K562 (cell line): ENCODE data around the gene RREB1. TPM values are rescaled to one million over a fixed set of nuclear protein-coding genes. Genes with fewer than 3 reads are reported as not detected.

Source experiments
- ATAC-seq: fragments of 200-7000 bp; cut with Tn5 transposase; 3 replicates; pipeline ENCODE4 v1.9.1; 2020; ENCODE audit warnings: moderate library complexity
- BruUV-seq: library from RNA; stranded (reverse); fragments of 400-500 nt; replicated peaks from 2 replicates; lab custom pipeline; 2021; lab: Mats Ljungman, UMichigan
- CTCF ChIA-PET: fragments of 300-600 bp; formaldehyde crosslinking; extraction: SDS; loops from one replicate; lab custom pipeline; 2021; ENCODE audit warnings: low intra/inter-chr PET ratio; lab: Yijun Ruan, JAX
- POLR2A ChIA-PET: fragments of 300-600, 350-650 bp; sonication (Branson Sonifier 250); formaldehyde crosslinking; extraction: SDS; loops from one replicate; lab custom pipeline; 2021; ENCODE audit warnings: antibody characterized with exemption, inconsistent platforms; lab: Yijun Ruan, JAX
- DNase-seq, 4 experiments: peaks; one replicate each; pipeline versions ENCODE4 v3.0.0 to v3.0.0-alpha.2; 2011 to 2018; ENCODE audit warnings: low spot score in 3 of 4, mixed read lengths in 3 of 4; ENCODE audit errors: extremely low read depth in 1 of 4
- FAIRE-seq: peaks from 2 replicates; lab custom pipeline; 2011; peaks lifted over from hg19 to GRCh38; lab: Jason Lieb, UNC
- H2AFZ ChIP-seq: 2 replicates; pipeline ENCODE4 v1.6.0; 2011; ENCODE audit warnings: low read depth, low read length, control low read depth, inconsistent platforms
- H3K27ac ChIP-seq: fragments of 200-600 bp; 3 replicates; pipeline ENCODE4 v1.8.0; 2011; ENCODE audit warnings: low read depth, mild to moderate bottlenecking, control low read depth, inconsistent platforms, low read length, moderate library complexity, mixed read lengths; ENCODE audit errors: extremely low read depth
- H3K27me3 ChIP-seq, 2 experiments: fragments of 300-600 bp in 1 of 2; 2 replicates in 1 of 2; 3 replicates in 1 of 2; pipeline versions ENCODE4 v1.6.0 to v1.8.0; 2011; ENCODE audit warnings: inconsistent platforms in 2 of 2, low read length in 2 of 2, mild to moderate bottlenecking in 1 of 2, mixed read lengths in 1 of 2, moderate library complexity in 1 of 2; ENCODE audit not compliant: control insufficient read depth in 2 of 2, insufficient read depth in 2 of 2
- H3K36me3 ChIP-seq: fragments of 300-600 bp; 3 replicates; pipeline ENCODE4 v1.8.0; 2011; ENCODE audit warnings: mild to moderate bottlenecking, low read length, inconsistent platforms; ENCODE audit not compliant: control insufficient read depth, insufficient read depth
- H3K4me1 ChIP-seq, 2 experiments: fragments of 200-600 bp in 1 of 2; replicated peaks in 1 of 2; 2 replicates in 1 of 2; 3 replicates in 1 of 2; pipeline versions ENCODE4 v1.5.1 to v1.8.0; 2011; ENCODE audit warnings: inconsistent platforms in 2 of 2, low read length in 2 of 2, mild to moderate bottlenecking in 1 of 2, mixed read lengths in 1 of 2, moderate library complexity in 1 of 2; ENCODE audit not compliant: control insufficient read depth in 2 of 2, insufficient read depth in 2 of 2
- H3K4me2 ChIP-seq: 2 replicates; pipeline ENCODE4 v1.6.1; 2011; ENCODE audit warnings: low read length, control low read depth, inconsistent platforms, mixed read lengths; ENCODE audit not compliant: insufficient read depth
- H3K4me3 ChIP-seq: fragments of 200-600 bp; sonication (generic), shearing (Covaris generic); 2 replicates; pipeline ENCODE4 v1.5.1; 2016; ENCODE audit warnings: control low read depth, inconsistent platforms
- H3K79me2 ChIP-seq: fragments of 200-600 bp; 3 replicates; pipeline ENCODE4 v1.8.0; 2011; ENCODE audit warnings: low read length, inconsistent platforms; ENCODE audit not compliant: control insufficient read depth, insufficient read depth
- H3K9ac ChIP-seq, 2 experiments: 2 replicates each; pipeline versions ENCODE4 v1.6.0 to v1.6.1; 2011; ENCODE audit warnings: low read depth in 2 of 2, low read length in 2 of 2, control low read depth in 1 of 2, inconsistent platforms in 1 of 2, mild to moderate bottlenecking in 1 of 2, mixed read lengths in 1 of 2; ENCODE audit not compliant: insufficient read depth in 1 of 2
- H3K9me1 ChIP-seq: one replicate; pipeline ENCODE4 v1.6.0; 2011; ENCODE audit warnings: inconsistent platforms, mild to moderate bottlenecking, low read length, moderate library complexity; ENCODE audit not compliant: control insufficient read depth, insufficient read depth
- H3K9me3 ChIP-seq: replicated peaks from 2 replicates; pipeline ENCODE4 v1.5.1; 2011; ENCODE audit warnings: low read depth, low read length, inconsistent platforms; ENCODE audit not compliant: control insufficient read depth, insufficient read depth
- H4K20me1 ChIP-seq: replicated peaks from 2 replicates; pipeline ENCODE4 v1.6.1; 2011; ENCODE audit warnings: low read length, inconsistent platforms, mixed read lengths; ENCODE audit not compliant: control insufficient read depth, insufficient read depth
- AFF1 ChIP-seq, 2 experiments: fragments of 450-650 bp; IDR thresholded peaks; 2 replicates each; pipeline ENCODE4 v1.6.1; 2018; ENCODE audit warnings: mild to moderate bottlenecking in 2 of 2, low read depth in 1 of 2; ENCODE audit not compliant: partially characterized antibody in 2 of 2
- CBX5 ChIP-seq: IDR thresholded peaks from 2 replicates; pipeline ENCODE4 v1.6.1; 2014; ENCODE audit warnings: low read depth, borderline replicate concordance
- E2F8 ChIP-seq: fragments of 450-650 bp; IDR thresholded peaks from 2 replicates; pipeline ENCODE4 v1.7.1; 2018; ENCODE audit warnings: mild to moderate bottlenecking, low read depth; ENCODE audit not compliant: partially characterized antibody
- EP300 ChIP-seq: IDR thresholded peaks from 2 replicates; pipeline ENCODE4 v1.6.1; 2012; ENCODE audit warnings: low read length, improper control_type of control experiment
- NCOA6 ChIP-seq: fragments of 450-650 bp; IDR thresholded peaks from 2 replicates; pipeline ENCODE4 v1.6.1; 2017; ENCODE audit warnings: mild to moderate bottlenecking
- PML ChIP-seq: IDR thresholded peaks from 2 replicates; pipeline ENCODE4 v1.6.1; 2012; ENCODE audit warnings: low read length, inconsistent platforms
- ZBTB49 ChIP-seq: sonication (generic); formaldehyde crosslinking; IDR thresholded peaks from 2 replicates; pipeline ENCODE4 v1.8.0; 2022; ENCODE audit warnings: missing genetic modification reagents, mild to moderate bottlenecking, borderline replicate concordance
- ZNF589 ChIP-seq: fragments of 200-800 bp; sonication (Bioruptor generic); IDR thresholded peaks from 2 replicates; pipeline ENCODE4 v1.6.1; 2016; ENCODE audit warnings: low read depth, missing genetic modification characterization, missing compliant biosample characterization
- ZNF77 ChIP-seq: fragments of 250-450 bp; sonication (Bioruptor Pico); IDR thresholded peaks from 2 replicates; pipeline ENCODE4 v1.5.0; 2020
- ZNF780A ChIP-seq: fragments of 250-450 bp; sonication (Bioruptor Pico); IDR thresholded peaks from 2 replicates; pipeline ENCODE4 v1.5.0; 2021; ENCODE audit warnings: mild to moderate bottlenecking
- WGBS: fragments of 100-300 bp; shearing (Covaris generic); methylation state at CpG from one replicate; pipeline ENCODE4 v1.1.6; 2016; ENCODE audit warnings: low coverage, mixed read lengths; ENCODE audit not compliant: insufficient coverage; ENCODE audit errors: missing lambda C conversion rate; 5-methylcytosine and 5-hydroxymethylcytosine counted together
- in situ Hi-C: fragments of 300-500 bp; cut with MboI; formaldehyde crosslinking; loops from 4 replicates; pipeline ENCODE4 v1.15.0; 2018; ENCODE audit warnings: inconsistent platforms, mixed read lengths
- intact Hi-C: fragments of 100-400 bp; cut with micrococcal nuclease; formaldehyde crosslinking; loops from 2 replicates; pipeline ENCODE4 v1.14.2; 2022
- polyA plus RNA-seq, 8 experiments: library from polyadenylated mRNA; depleted of rRNA in 4 of 8; stranded (reverse) in 5 of 8; unstranded in 3 of 8; fragments of >200 nt; fragmentation: Nextera tagmentation in 2 of 8; fragmentation: Illumina TruSeq in 1 of 8; extraction: Ambion mirVana in 2 of 8; extraction: Trizol in 1 of 8; gene quantifications; 2 replicates each; pipeline versions ENCODE4 v1.2.1 to v1.2.3, GENCODE V29; 2011 to 2014; ENCODE audit warnings: inconsistent platforms in 1 of 8, missing spikeins in 1 of 8
- total RNA-seq, 7 experiments: library from RNA; depleted of rRNA in 6 of 7; stranded (reverse); fragments of >200 nt in 6 of 7; fragmentation: Illumina TruSeq in 2 of 7; extraction: Trizol in 2 of 7; gene quantifications; 2 replicates each; pipeline versions ENCODE4 v1.2.1 to v1.2.3, GENCODE V29; 2011 to 2021; ENCODE audit warnings: low replicate concordance in 1 of 7
- TF ChIP-seq, protein P1 (sequence below): fragments of 250-450 bp; sonication (Bioruptor Pico); IDR thresholded peaks from 2 replicates; pipeline ENCODE4 v1.5.0; 2021; ENCODE audit warnings: mild to moderate bottlenecking, borderline replicate concordance

The RREB1 gene
- total and polyA plus RNA-seq, 9 of the 15 experiments (the other 6 are each of a cell fraction or from before 2014, with no cell fraction given): 3.3 to 64.2 (median 19.3) TPM

DNA sequence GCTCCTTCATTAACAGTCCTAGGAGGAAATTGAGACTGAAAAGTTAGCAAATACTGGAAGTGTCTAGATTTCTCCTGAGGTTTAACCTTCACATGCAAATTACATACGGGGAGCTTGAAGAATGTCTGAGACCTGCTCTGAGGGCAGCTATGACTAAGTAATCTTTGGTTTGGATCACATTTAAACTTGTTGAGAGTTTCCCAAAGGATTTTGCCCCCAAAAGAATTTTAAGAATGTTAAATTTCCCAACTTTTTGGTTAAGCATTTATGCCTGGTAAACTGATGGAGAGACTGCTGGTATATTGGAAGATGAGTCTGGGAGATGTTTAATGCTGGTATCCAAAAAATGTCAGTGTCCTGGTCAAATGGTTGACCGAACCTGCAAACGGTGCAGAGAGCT lies 97.0 kb downstream of the RREB1 start:
- in situ Hi-C loops: no loop called here
- no peak for TF ChIP-seq NCOA6
- no peak for TF ChIP-seq E2F8
- no peak for TF ChIP-seq EP300
- TF ChIP-seq, protein P1, sequence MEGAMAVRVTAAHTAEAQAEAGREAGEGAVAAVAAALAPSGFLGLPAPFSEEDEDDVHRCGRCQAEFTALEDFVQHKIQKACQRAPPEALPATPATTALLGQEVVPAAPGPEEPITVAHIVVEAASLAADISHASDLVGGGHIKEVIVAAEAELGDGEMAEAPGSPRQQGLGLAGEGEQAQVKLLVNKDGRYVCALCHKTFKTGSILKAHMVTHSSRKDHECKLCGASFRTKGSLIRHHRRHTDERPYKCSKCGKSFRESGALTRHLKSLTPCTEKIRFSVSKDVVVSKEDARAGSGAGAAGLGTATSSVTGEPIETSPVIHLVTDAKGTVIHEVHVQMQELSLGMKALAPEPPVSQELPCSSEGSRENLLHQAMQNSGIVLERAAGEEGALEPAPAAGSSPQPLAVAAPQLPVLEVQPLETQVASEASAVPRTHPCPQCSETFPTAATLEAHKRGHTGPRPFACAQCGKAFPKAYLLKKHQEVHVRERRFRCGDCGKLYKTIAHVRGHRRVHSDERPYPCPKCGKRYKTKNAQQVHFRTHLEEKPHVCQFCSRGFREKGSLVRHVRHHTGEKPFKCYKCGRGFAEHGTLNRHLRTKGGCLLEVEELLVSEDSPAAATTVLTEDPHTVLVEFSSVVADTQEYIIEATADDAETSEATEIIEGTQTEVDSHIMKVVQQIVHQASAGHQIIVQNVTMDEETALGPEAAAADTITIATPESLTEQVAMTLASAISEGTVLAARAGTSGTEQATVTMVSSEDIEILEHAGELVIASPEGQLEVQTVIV (CRISPR knock-in tag): no peak
- TF ChIP-seq CBX5: no peak
- no peak for TF ChIP-seq AFF1 (IDR thresholded peaks at IDR 0.05; ENCODE audit: low read depth in 1 of 2, partially characterized antibody in 2 of 2)
- TF ChIP-seq ZNF77: no peak
- no peak for TF ChIP-seq ZBTB49 (CRISPR knock-in tag)
- TF ChIP-seq ZNF589 (CRISPR knock-in tag): no peak
- TF ChIP-seq ZNF780A: no peak
- TF ChIP-seq PML: no peak

More for the DNA sequence above, 97.0 kb downstream of the RREB1 start:
- WGBS: 100% methylated on average over 3 of the region's 3 CpGs
- DNase-seq (no peak), FAIRE-seq (no peak), ATAC-seq (no peak)
- peaks cover 88% of the 10 kb centered on the region for H3K36me3 ChIP-seq
- H3K9me1 ChIP-seq: no peaks in the 10 kb centered on the region
- ChIA-PET CTCF (interaction anchor here (0.5 kb wide), 1 partner anchor 48 kb away, joined by 3 read pairs; no protein-coding TSS in a partner anchor), POLR2A (interaction anchor here (1.4 kb wide), 1 partner anchor 10 kb away, joined by 5 read pairs; no protein-coding TSS in a partner anchor)
- no peaks in the 10 kb centered on the region for H4K20me1 ChIP-seq
- no peak overlapping the region; the same call in 2 of the 3 replicates for H3K27ac ChIP-seq
- no peak overlapping the region for H3K4me3 ChIP-seq
- BruUV-seq: no TSS peak
- H3K9ac ChIP-seq: no peak overlapping the region
- no peaks in the 10 kb centered on the region for H3K9me3 ChIP-seq
- no peak overlapping the region for H2AFZ ChIP-seq
- peaks cover 11 to 18% of the 10 kb centered on the region in 2 experiments; a peak in 4 of 5 replicates for H3K4me1 ChIP-seq
- no peaks in the 10 kb centered on the region for H3K27me3 ChIP-seq
- no peak overlapping the region for H3K4me2 ChIP-seq
- intact Hi-C loops: no loop called here
- peaks cover 77% of the 10 kb centered on the region for H3K79me2 ChIP-seq
